GM19023 (cell line): ENCODE results near the gene CCNT2.
"Not testable (repeated sequence)": the region's sequence is repeated elsewhere in the genome, so short reads cannot be mapped to it uniquely, and the experiment has no call there.

Source experiments
- ATAC-seq: cut with Tn5 transposase; IDR thresholded peaks from one replicate; pipeline ENCODE4 v1.9.1; 2021; ENCODE audit warnings: mild to moderate bottlenecking, moderate library complexity; ENCODE audit not compliant: unreplicated experiment

The CCNT2 gene

DNA sequence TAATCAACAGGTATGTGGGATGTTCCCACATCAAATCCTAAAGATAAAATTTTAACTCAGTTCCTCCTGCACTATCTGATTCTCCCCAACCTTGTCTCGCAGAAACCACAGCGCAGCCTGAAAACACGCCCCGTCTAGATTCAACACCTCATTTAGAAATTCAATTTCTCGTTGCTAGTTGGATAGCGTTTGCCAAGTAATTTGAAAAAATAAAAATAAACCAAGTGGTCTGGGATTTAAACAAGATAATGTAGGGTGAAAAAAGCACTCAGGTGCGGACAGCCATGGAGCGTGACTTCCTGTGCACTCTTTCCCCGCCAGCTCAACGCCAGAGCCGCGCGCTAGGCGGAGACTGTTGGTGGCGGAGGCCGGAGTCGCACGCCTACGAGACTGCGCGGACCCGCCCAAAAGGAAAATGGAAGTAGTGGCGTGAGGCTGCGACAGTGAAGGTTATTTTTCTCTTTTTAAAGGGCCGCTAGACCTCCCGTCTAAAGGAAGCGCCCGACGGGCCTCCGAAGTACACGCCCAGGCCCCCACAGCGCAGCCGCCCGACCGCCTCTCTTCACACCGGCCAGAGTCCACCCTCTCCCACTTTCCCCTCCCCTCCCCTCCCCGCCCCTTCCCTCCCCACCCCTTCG is 615 bp upstream of the CCNT2 start:
- ATAC-seq = peak; percentile 71

DNA sequence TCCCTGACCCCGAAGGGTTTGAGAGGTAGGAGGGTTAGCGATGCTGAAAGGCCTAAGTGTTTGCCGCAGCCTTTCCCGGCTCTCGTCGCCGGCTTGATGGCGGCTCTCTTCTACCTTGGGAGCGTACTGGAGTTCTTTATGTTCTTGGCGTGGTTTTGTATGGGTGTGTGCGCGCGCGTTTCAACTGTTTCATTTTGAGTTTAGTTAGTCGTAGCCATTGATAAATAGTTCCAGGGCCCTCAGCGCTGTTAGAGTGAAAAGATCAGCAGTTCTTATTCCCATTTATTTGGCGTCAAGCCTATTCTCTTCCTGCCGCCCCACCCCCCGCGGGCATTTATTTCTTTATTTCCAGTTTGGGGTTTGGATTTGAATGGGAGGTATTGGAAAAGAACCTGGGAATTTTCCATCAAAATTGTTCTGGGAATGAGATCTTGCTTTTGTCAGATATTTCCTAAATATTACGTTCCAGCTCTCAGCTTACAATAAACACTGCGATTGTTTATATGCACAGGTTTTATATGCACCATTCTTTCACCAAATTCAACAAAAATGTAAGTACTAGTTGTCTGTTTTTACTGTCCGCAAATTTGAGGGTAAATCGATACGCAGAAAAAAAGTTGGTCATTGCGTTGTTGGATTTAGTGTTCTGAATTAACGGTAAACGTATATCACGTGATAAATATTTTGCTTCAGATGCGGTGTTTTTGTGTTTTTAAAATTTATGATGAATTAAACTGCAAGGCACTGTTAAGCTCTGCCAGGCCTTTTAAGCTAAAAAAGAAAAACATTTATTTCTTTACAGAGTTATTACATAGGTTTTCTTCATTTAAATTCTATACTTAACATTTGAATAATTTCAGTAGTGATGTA is 954 bp downstream of the CCNT2 start:
- peak; percentile 2 for ATAC-seq

DNA sequence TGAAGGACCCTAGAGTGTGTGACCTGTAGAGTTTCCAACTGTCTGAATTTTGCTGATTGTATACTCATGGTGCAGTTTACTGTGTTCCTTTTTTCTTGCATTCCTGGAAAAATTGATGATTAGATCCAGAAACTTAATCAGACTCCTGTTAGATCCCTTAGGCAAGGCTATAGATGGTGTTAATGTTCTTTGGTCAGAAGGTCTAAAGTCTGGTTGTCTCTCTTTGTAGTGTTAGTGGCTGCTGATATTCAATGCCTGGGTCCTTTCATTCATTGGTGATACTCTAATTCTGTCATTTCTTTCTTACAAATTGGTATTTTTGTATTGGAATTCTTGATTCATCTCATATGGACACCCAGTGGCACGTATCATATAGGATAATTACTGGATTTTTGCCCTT is 6.3 kb downstream of the CCNT2 start:
- no peak for ATAC-seq

GRCh38 chr2:134926231-134926931 is 7.8 kb downstream of the CCNT2 start:
- no peak for ATAC-seq

DNA sequence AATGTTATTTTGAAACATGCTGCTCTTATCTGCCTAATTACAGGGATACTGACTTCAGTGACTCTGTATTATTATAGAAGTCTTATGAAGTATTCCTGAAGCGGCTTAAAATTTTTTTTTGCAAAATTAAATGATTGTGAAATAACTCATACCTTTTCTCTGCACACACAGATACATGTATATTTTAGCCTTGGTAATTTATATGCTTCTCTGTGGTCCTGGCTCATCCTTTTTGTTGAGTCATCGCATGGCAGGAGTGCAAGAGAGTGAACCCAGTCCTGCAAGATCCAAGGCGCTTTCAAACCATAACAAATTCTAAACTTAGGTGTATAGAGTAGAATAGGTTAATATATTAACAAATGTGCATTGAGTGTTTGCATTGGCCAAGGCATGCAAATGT is 8.6 kb downstream of the CCNT2 start:
- no peak for ATAC-seq

- no peak for ATAC-seq
These were observed 14.4 kb downstream of the CCNT2 start for GRCh38 chr2:134932864-134933526.

- no peak for ATAC-seq
These were observed 15.1 kb downstream of the CCNT2 start for GRCh38 chr2:134933732-134934131.

DNA sequence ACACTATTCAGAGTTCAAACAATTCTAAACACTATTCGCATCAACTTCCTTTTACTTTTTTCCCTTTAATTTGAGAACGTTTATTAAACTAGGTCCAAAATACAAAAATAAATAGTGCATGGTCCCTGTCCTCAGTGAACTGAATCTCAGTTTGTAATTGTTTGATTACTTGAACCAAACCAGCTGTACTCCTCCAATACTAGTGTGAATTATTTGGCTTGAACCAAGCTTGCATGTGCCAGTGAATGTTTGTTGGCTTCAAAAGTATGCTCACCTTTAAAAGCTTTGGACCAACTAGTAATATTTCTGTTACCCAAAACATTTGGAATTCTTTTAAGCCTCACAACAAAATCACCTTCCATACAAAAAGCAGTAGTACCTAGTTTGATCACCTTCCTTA is 15.5 kb downstream of the CCNT2 start:
- ATAC-seq = no peak

DNA sequence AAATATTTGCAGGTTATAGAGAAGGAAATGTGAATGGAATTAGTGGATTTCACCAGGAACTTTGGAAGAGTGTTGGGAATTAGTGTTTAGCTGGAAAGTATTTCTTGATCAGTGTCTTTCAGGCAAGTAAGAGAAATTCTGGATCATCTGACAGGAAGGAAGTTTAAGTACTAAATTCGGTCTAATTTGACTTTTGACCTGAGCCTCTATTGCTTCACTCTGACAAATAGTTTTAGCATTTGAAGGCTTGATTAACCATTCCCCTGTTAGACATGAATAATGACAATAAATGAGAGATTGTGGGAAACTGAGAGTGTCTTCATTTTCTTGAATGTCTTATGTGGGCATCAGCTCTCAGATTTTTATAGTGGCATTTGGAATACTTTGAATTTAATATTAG is 16.0 kb downstream of the CCNT2 start:
- ATAC-seq = no peak

GRCh38 chr2:134936691-134937090 is 18.1 kb downstream of the CCNT2 start:
- ATAC-seq = no peak

- no peak for ATAC-seq
These were observed 24.9 kb downstream of the CCNT2 start for GRCh38 chr2:134943540-134943939.

DNA sequence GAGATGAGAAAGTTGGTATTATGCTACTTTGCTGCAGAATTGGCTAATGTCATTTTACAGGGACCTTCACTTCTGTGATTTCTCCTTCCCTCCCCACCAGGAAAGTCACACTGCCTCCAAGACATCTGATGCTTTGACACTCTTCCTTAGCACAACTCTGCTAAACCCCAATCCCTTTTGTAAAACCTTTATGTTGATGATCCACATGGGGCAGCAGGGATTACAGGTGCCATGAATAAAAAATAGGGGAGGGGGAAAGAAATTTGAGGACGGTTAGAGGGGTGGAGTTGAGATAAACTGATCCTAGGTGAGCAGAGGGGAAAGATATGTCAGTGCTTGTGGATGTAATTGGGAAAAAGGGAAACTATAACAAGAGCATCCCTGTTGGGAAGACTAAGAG is 26.4 kb downstream of the CCNT2 start:
- ATAC-seq = no peak

GRCh38 chr2:134946073-134946472 is 27.5 kb downstream of the CCNT2 start:
- ATAC-seq = no peak

DNA sequence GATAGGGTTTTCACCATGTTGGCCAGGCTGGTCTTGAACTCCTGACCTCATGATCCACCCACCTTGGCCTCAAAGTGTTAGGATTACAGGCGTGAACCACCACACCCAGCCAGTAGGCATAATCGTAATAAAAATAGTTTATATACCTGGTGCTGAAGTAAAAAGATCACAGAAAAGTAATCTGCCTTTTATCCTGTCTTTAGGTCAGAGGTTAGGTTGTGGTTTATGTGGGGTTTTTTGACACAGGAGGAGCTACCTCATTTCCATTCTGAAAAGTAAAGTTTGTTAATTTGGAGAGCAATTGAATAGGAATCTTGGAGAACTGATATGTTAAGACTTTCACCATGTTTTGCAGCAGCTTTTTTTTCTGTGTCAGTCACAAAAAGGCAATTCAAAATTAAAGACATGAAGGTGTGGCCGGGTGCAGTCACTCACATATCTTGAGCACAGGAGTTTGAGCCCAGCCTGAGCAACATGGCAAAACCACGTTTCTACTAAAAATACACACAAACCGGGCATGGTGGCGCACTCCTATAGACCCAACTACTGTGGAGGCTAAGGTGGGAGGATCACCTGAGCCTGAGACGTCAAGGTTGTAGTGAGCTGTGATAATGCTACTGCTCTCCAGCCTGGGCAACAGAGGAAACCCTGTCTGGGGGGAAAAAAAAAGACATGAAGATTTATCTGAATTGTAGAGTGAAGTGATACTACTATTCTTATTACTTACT is 31.5 kb downstream of the CCNT2 start:
- no peak for ATAC-seq

- ATAC-seq = no peak
These were observed 32.3 kb downstream of the CCNT2 start for GRCh38 chr2:134950886-134951285.

DNA sequence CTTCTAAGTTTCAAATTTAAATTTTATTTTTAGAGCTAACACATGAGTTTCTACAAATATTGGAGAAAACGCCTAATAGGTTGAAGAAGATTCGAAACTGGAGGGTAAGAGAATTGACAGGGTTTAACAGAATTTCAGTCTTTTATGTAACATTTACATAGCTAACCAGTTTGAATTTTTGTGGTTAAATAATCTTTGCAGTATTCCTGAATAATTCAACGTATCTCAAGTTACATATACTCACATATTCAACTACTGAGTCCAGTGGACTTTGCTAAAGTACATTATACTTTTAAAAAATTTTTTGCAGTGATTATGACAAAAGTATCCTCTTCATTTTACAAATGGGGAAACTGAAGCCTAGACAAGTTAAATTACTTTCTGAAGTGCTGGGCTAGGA is 34.0 kb downstream of the CCNT2 start:
- ATAC-seq = no peak

DNA sequence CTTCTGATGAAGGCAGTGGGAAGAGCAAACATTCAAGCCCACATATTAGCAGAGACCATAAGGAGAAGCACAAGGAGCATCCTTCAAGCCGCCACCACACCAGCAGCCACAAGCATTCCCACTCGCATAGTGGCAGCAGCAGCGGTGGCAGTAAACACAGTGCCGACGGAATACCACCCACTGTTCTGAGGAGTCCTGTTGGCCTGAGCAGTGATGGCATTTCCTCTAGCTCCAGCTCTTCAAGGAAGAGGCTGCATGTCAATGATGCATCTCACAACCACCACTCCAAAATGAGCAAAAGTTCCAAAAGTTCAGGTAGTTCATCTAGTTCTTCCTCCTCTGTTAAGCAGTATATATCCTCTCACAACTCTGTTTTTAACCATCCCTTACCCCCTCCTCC is 35.4 kb downstream of the CCNT2 start:
- no peak for ATAC-seq

GRCh38 chr2:134955744-134956143 is 37.1 kb downstream of the CCNT2 start:
- ATAC-seq = no peak

- ATAC-seq = no peak
These were observed 38.9 kb downstream of the CCNT2 start for GRCh38 chr2:134957477-134957876.

- not testable (repeated sequence) for ATAC-seq
These were observed 48.5 kb downstream of the CCNT2 start for GRCh38 chr2:134967166-134967565.
